Non-pigmented ciliary epithelial cell (primary cell): ENCODE measurements around the gene PRKAG2.
"Not testable (repeated sequence)": the region's sequence is repeated elsewhere in the genome, so short reads cannot be mapped to it uniquely, and the experiment has no call there.

Experiments used
- DNase-seq: peaks from one replicate; pipeline ENCODE4 v3.0.0-alpha.2; 2010; ENCODE audit warnings: low read depth

The PRKAG2 gene

DNA sequence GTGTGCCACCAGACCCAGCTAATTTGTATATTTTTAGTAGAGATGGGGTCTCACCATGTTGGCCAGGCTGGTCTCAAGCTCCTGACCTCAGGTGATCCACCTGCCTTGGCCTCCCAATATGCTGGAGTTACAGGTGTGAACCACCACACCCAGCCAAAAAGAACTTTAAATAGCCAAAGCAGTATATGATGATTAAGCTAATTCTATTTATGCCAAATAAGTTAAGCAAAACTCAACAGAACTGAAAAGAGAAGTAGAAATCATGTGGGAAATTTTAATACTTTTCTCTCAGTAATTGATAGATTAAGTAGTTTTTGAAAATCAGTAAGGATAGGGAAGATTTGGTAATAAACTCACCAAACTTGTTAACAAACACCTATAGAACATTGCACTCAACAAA is 332.7 kb downstream of the PRKAG2 start:
- DNase-seq, result no peak

DNA sequence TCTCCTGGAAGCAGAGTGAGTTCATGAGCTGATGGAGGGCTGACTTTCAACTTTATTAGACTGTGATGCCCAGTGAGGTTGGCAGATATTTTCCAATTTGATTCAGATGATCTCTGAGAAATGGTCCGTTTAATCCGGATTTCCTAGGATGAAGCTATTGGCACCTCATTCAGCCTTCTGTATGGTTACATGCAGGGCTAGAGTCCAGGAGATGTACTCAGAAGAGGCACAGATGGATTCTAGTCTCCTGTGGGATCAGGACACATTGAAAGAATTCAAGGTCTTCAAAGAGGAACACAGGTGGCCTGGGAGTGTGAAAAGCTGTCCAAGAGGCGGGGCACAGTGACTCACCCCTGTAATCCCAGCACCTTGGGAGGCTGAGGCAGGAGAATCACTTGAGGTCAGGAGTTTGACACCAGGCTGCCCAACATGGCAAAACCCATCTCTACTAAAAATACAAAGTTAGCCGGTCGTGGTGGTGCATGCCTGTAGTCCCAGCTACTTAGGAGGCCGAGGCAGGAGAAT is 334.2 kb downstream of the PRKAG2 start:
- DNase-seq, result no peak

DNA sequence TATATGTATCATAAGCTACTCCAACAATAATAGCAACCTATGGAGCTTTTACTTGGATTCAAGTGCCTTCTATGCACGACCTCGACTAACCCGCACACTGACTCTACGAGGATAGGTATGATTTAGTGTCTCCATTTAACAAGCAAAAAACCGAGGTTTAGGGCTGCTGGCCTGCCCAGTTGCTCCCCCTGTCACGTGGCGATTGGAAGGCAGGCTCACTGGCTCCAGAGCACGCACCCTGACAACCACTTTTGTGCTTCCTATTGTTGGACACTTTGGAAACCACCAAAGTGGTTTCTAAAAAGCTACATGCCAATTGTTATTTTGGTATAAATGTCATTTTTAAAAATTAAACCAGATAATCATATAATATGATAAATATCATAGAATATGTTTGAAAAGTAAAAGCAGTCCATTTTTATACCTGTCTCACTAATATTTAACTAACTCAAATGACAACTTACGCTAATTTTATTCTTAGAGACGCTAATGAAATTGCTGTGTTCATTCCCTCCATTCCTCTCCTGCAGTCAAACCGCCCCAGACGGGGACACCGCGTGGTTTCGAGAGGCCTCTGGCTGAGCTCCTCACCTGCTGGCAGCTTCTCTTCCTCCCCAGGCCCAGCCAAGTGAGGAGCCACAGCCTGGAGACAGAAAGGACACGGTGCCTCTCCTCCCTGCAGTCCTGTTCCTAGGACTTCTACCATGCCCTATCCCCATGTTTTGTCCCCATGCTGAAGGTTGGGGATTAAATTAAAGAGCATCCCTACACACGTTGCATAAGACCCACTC is 335.0 kb downstream of the PRKAG2 start:
- no peak for DNase-seq

DNA sequence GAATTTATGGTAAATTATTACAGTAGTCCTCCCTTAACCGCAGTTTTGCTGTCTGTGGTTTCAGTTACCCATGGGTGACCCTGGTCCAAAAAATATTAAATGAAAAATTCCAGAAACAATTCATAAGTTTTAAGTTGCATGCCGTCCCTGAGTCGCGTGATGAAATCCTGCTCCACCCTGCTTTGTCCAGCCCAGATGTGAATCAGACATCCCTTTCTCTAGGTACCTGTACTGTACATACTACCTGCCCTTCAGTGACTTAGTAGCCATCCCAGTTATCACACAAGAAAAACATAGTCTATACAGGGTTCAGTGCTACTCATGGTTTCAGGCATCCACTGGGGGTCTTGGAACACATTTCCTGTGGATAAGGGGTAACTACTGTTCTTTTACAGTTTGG is 336.8 kb downstream of the PRKAG2 start:
- no peak for DNase-seq

DNA sequence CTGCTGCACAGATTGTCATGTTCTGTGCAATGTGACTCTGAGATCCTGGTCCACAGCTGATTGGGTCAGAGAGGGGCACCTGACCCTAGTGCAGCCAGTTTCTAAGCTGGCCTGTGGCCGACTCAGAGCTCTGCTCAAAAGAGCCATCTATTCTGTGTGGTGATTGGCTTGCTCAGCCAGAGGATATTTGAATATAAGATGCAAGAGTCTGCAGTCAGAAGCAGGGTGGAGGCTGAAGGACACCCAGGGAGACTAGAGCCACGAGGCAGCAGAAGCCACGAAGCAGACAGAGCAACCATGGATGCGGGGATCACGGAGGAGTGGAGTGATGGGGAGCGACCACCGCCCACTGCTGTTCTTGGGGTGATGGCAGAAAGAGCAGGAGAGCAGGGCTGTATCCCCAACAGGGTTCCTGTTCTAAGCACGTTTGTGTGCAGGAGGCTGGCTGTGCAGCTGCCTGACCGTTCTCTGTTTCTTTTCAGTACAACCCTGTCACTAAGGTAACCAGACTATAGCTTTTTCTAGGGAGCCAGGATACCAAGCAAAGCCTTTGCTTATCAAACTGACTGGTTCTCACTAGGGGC is 337.7 kb downstream of the PRKAG2 start:
- no peak for DNase-seq

DNA sequence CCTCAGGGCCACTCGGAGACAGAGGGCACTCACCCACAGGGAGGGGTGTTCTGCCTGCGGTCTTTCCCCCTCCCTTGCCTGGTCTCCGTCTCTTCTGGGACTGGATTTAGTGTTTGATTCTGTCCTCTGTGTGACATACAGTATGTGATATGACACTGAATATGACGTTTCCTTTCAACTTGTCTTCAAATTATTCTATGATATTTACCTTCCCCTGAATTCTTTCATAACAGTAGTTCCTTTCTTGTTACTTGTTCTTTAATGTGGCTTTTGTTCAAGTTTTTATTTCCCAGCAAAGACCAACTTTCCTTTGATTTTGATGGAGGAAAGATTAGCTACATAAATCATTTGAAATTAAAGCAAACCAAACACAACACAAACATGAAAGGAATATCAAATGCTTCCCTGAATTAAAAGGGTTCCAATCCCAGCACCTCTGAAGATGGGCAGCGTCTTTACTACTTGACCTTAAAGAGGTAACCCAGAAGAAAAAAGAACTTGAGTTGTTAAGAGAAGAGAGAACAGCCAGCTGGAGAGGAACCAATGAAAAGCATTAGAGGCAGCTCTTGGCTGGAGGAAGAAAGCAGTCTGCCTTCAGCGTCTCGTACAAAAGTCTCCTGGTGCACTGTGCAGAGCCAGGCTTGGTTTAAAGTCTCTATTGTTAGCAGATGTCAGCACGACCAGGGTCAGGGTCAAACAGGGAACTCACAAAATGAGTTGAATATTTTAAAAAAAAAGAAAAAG is 338.9 kb downstream of the PRKAG2 start:
- no peak for DNase-seq

DNA sequence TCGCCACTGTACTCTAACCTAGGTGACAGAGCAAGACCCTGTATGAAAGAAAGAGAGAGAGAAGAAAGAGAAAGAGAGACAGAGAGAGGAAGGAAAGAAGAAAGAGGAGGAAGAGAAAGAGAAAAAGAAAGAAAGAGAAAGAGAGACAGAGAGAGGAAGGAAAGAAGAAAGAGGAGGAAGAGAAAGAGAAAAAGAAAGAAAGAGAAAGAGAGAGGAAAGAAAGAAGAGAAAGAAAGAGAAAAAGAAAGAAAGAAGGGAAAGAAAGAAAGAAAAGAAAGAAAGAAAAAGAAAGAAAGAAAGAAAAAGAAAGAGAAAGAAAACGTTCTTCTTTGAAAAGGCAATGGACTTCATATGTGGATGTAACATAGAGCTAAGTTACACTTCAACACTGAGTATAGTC is 340.7 kb downstream of the PRKAG2 start:
- DNase-seq, result not testable (repeated sequence)

DNA sequence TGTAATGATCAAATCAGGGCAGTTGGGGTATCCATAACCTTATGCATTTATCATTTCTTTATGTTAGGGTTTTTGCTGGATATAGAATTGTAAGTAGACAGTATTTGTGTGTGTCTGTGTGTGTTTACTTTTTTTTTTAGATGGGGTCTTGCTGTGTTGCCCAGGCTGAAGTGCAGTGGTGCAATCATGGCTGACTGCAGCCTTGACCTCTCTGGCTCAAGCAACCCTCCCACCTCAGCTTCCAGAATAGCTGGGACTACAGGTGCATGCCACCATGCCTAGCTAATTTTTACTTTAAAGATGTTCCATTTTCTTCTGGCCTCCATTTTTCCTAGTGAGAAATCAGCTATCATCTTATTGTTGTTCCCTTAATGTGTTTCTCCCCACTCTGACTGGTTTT is 347.1 kb downstream of the PRKAG2 start:
- no peak for DNase-seq

DNA sequence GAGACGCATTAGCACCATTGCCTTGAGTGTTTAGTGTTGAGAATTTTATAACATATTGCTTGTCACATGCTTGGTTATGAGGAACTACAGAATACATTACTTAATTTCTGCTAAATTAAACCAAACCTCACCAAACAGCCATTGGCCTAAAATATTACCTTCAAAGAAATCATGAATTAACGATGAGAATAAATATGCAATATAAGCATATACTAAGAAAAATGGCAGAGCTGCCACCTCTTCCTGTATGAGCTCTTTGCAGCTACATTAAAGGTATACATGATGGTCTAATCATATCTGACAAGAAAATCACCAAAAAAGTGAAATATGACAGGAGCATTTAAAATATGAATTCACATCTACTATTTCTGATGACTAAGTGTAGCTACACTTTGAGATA is 352.1 kb downstream of the PRKAG2 start:
- DNase-seq, result no peak

DNA sequence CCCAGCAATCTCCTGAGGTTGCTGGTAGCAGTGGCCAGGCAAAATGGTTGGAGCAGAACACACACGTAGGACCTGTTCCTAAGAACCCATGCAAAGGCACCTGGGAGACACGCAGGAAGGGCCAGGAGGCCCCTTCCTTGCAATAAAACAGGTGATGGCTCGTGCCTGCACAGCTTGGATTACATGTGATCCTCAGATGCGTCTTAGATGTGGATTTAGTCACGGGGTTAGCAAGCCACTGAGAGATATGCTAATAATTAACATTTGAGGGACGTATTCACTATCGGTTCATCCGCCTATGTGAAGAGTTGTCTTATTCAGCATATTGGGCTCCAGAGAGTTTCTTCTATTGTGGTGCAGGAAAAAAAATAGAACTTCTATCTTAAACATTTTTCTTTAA is 352.6 kb downstream of the PRKAG2 start:
- no peak for DNase-seq

DNA sequence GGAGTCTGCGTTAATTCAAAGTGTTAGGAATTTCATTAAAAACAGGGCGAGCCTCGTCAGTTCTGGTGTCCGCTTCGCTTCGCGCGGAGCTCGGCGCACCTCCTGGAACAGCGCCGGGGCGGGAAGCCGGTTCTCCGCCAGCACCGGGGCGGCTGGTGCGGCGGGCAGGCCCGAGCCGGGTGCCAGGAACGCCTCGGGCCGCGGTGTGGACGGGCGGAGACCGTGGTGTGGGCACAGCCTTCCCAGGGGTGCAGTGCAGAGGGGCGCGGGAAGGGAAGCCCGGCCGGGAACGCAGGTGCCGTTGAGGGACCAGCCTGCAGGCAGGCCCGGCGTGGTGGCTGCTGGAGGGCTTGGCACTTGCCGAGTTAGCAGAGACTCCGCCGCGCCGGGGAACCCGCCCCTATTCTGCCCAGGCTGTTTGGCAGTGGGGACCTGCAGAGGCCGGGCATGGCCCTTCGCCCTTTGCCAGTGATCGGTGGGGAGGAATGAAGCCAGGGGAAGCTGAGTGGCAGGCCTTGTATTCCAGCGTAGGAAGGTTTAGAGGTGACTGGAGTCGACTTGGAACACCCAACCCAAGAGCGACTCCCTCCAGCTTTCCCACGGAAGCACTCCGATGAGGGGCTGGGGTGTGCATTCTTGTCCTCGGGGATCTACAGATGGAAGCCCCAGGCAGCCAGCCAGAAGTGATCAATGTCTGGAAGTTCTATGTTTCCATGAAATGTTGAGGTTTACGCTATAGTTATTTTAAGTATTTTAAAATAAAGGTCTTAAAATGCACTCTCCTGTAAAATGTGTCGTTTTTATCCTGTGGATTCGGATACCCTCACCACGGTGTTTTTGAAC is 356.3 kb downstream of the PRKAG2 start:
- DNase-seq, result no peak

DNA sequence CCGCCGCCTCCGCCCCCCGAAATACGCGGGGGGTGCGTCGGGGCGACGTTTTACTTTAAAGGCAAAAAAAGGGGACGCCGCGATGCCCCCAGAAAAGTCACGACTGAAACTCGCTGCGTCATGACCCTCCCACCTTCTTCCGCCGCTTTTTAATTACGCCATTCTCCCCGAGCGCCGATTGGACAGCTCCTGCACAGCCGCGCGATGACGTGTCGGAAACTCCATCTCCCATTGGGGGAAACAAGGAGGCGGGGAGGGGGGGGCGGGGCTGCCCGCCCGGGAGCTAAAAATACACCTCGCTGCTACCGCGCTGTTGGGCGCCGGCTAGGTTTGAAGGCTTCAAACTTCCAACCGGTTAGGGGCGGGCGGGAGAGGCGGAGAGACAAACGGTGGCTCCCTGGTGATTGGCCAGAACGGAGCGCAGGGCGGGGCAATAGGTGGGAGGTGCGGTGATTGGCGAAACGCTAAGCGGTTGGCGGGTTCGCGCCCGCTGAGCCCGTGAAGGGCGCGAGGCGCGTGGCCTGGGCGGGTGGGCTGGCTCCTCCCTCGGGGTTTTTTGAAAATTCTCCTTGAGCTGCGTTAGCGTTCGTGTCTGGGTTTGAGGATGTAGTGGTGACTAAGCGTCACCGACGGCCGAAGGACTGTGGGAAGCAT is 357.0 kb downstream of the PRKAG2 start, which contains the start of gene RHEB:
TSS of gene RHEB (minus strand) at position 131 of the 654 bp plus-strand sequence. CDS start 384 bp downstream, outside the sequence.
- DNase-seq, result peak; percentile 97

DNA sequence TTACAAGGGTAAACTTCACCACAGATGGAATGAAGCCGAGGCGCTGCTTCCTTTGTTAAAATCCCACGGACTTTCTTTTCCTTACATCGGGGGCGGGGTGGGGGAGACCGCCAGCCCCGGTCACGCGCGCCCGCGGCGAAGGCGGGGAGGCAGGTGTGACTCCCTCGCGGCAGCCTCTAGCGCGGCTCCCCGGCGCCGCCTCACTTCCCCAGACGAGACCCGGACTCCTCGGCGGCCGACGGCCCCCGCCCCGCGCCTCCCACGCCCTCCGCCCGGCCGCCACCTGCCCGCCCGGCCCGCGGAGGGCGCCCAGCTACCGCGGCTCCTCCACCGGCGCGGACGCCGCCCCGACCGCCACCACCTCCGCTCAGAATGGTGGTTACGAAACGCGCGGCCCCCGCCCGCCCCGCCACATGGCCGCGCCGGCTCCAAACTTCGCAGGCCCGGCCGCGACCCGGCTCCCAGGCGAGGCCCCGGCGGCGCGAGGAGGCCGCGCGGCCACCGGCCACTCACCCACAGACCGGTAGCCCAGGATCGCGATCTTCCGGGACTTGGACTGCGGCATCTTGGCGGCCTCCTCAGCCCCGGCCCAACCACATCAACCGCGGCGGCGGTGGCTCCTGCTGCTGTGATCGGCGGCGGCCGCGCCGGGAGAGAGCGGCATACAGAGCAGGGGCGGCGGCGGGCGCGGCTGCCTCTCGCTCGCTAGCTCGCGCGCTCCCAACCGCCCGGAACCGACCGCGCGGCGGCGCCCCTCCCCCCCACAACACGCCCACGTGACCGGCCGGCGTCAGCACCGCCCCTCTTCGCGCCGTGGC is 357.8 kb downstream of the PRKAG2 start:
- DNase-seq, result not testable (repeated sequence)

DNA sequence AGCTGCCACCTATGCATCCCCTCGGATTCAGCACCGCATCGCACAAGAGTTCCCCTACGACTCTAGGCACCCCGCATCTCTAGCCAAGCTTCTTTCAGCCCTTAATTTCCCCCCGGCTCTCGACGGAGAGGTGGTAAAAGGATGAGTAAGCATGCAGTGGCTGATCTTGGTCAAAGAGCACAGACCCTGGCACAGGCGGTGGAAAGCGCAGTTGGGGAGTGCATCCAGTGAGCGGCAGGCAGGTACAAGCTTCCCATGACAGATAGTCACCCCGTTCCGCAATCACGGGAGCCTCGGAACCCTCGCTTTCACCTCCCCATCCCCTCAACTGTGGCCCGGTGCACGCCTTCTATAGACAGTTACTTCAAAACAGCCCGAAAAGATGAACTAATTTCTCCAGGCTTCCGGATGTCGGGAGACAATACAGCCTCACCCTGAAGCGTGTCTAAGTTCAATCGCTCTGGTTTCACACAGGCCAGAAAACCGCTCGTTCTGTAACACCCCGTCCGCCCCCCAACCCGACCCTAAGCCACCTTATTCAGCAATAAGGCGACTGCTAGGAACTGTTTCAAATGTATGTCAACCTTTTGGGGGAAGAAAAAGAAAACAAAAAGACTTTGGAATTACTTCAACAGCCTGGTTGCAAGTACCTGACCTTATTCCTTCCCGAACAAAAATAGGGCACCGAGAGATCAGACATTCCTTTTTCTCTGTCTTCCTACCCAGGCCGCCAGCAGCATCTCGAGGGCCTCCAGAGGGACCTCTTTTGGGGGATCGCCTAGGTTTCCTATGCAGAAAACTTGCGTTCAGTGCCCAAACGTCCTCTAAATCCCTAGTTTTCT is 358.6 kb downstream of the PRKAG2 start:
- no peak for DNase-seq

DNA sequence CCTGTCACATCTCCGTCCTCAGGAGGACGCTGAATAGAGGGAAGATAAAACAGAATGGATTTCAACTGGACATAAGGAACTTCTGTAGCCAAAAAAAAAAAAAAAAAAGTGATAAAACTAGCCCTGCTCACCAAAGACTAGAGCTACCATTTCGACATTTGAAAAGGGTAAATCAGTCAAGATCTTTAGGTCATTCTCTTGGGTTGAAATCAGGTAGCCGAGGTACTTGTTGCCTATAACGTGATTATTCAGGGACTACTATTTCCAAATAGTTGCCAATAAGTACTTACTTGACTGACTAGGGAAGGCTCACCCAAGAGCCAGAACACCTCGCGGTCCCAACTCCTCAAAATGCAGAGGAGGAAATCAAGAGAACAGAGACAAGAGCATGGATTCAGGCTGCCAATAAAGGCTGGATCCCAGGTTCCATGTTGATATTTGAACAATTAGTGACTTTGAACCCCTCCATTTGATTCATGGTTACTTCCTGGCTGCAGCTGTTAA is 359.3 kb downstream of the PRKAG2 start:
- no peak for DNase-seq

DNA sequence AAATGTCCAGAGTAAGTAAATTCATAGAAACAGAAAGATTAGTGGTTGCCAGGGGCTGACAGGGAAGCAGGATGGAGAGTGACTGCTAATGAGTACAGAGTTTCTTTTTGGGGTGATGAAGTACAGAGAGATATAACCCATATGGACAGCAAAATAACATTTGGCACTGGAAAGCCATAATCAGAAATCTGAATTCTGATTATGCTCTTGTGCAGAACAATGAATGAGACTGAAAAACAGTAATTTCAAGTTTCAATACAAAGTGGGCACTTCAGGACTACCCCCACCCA is 361.7 kb downstream of the PRKAG2 start:
- no peak for DNase-seq

DNA sequence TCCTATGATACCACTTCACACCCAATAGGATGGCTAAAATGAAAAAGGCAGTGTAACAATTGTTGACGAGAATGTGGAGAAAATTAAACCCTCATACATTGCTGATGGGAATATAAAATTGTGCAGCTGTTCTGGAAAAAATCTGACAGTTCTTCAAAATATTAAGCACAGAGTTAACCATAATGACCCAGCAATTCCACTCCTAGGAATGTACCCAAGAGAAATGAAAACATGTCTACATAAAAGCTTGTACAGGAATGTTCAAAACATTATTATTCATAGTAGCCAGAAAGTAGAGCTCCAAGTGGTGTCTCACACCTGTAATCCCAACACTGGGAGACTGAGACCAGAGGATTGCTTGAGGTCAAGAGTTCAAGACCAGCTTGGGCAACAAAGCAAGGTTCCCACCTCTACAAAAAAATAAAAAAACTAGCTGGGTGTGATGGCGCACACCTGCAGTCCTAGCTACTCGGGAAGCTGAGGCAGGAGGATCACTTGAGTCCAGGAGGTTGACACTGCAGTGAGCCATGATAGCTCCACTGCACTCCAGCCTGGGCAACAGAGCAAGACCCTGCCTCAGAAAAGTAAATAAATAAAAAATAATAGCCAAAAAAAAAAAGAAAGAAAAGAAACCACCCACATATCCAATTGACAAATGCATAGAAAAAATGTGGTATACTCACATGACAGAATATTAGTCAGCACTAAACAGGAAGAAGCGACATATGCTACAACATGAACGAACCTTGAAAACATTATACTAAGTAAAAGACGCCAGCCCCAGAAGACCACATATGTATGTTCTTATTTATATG is 362.2 kb downstream of the PRKAG2 start:
- no peak for DNase-seq

DNA sequence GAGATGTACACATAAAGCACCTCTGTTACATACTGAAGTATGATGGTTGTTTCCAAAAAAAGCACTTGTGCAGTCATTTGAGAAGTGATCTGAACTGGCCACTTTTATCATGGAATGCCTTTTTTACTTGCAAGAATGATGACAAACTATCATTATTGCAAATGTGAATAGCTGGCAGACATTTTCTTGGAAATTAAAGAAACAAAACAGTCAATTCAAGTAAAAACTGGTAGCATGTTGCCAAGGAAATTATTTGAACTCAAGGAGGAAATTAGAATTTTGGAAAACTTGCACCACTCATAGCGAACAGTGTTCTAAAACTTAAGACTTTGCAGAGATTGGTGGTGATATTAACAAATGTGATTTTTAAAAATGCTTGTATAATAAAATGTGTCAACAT is 363.8 kb downstream of the PRKAG2 start:
- DNase-seq, result no peak

DNA sequence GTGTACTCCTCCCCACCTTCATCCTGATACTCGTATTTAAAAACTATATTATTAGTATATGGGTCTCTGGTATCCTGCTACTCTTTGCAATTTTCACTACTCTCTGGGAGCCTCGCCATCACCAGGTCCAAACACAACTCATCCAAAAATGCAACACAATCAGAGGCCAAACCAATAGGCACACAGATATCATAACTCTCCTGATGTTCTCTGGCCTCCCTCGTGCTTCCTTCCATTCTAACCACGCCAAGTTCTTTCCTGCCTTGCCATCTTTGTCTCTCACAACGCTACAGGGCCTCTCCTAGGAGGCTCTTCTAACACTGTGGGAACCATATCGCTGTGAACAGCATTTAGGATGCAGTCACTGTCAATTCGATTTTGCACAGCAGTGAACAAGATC is 364.6 kb downstream of the PRKAG2 start:
- no peak for DNase-seq
